Aorta (tissue), 5 donors: ENCODE results near the gene HSPB1. TPM values are rescaled to one million over a fixed set of nuclear protein-coding genes. Genes with fewer than 3 reads are reported as not detected.

Experiments
- ATAC-seq: fragments of 200-7000 bp; cut with Tn5 transposase; one replicate; pipeline ENCODE4 v1.9.1; 2022; ENCODE audit warnings: moderate library complexity; ENCODE audit not compliant: low FRiP score
- DNase-seq, 2 donors: peaks; one replicate each; pipeline ENCODE4 v3.0.0-alpha.2; 2020
- H3K27ac ChIP-seq, 2 donors: one replicate each; pipeline ENCODE4 v1.5.1; 2013; ENCODE audit warnings: low read length in 2 of 2, mild to moderate bottlenecking in 2 of 2, moderate library complexity in 2 of 2, control low read depth in 1 of 2, inconsistent platforms in 1 of 2, low read depth in 1 of 2
- H3K27me3 ChIP-seq, 2 donors: one replicate each; pipeline ENCODE4 v1.6.1; 2013; ENCODE audit warnings: control low read depth in 1 of 2, low read length in 1 of 2, mild to moderate bottlenecking in 1 of 2, moderate library complexity in 1 of 2; ENCODE audit not compliant: insufficient read depth in 2 of 2, control insufficient read depth in 1 of 2
- H3K36me3 ChIP-seq, 2 donors: one replicate each; pipeline ENCODE4 v1.6.1; 2013; ENCODE audit warnings: control low read depth in 1 of 2, low read length in 1 of 2, mild to moderate bottlenecking in 1 of 2; ENCODE audit not compliant: insufficient read depth in 2 of 2, control insufficient read depth in 1 of 2
- H3K4me1 ChIP-seq, 2 donors: one replicate each; pipeline ENCODE4 v1.6.1; 2013; ENCODE audit warnings: low read length in 2 of 2, control low read depth in 1 of 2, mild to moderate bottlenecking in 1 of 2, moderate library complexity in 1 of 2; ENCODE audit not compliant: insufficient read depth in 2 of 2, control insufficient read depth in 1 of 2
- H3K4me3 ChIP-seq, 2 donors: one replicate each; pipeline ENCODE4 v1.5.1; 2013; ENCODE audit warnings: low read length in 2 of 2, control low read depth in 1 of 2, mild to moderate bottlenecking in 1 of 2
- H3K9me3 ChIP-seq: one replicate; pipeline ENCODE4 v1.6.1; 2013; ENCODE audit warnings: mild to moderate bottlenecking, low read length; ENCODE audit not compliant: control insufficient read depth
- WGBS, 2 donors: extraction: QIAGEN DNeasy Blood & Tissue Kit; methylation state at CpG; one replicate each; pipeline ENCODE4 v1.1.7; 2013; 5-methylcytosine and 5-hydroxymethylcytosine counted together
- intact Hi-C, 2 donors: fragments of 100-400 bp; cut with DNase I; formaldehyde crosslinking; loops; one replicate each; pipeline versions ENCODE4 v1.14.2 to v1.15.0; 2022
- polyA plus RNA-seq, 2 donors: library from polyadenylated mRNA; stranded (reverse); fragments of 200-250 nt; gene quantifications; one replicate each; pipeline ENCODE4 v1.2.3, GENCODE V29; 2013
- total RNA-seq, 2 donors: library from RNA; stranded (reverse); fragmentation: NEBNext Ultra II Directional; extraction: Animal tissue kit (Norgen Biotek cat#: 25700); gene quantifications; one replicate each; pipeline ENCODE4 v1.2.1, GENCODE V29; 2021
- donor health status: healthy with polysubstance abuse.
- donor health status: Bipolar disorder and iron deficiency.
- donor health status: DM: no; HTN: no; CAD: no.
- donor health status: DM: no; HTN: no; CAD: no.
- donor health status: DM: yes; HTN: yes; CAD: no.

The HSPB1 gene
- total and polyA plus RNA-seq, 4 donors: 742 to 2,295 (median 1,521) TPM

DNA sequence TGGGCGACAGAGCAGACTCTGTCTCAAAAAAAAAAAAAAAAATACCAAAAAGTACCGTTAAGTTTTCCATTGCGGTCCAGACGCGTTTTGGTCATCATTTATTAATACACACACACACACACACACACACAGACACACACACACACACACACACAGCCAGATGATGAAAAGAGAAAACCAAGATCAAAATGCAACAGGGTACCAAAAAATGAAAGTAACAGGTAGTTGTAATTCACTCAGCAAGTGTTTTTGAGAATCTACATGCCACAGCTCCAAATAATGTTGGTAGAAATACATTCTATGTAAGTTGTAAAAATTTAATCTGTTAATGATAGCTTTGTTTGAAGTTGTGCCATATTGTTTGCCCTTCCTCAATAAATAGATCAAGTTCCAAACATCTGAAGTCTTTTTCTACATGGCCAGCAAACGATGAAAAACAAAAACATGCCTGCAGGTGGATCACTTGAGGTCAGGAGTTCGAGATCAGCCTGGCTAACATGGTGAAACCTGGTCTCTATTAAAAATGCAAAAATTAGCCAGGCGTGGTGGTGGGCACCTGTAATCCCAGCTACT is 46.9 kb downstream of the HSPB1 start:
- intact Hi-C loops: no loop called here
- no peak for ATAC-seq
- WGBS, 2 donors: 88 to 90% methylated on average over 8 of the region's 8 CpGs
- Histone ChIP-seq H3K36me3 (peaks cover 0 to 7% of the 10 kb centered on the region in 2 donors), H3K9me3 (no peaks in the 10 kb centered on the region), H3K27ac (no peak overlapping the region), H3K4me3 (no peak overlapping the region), H3K27me3 (no peaks in the 10 kb centered on the region), H3K4me1 (no peaks in the 10 kb centered on the region)
- no peak for DNase-seq

DNA sequence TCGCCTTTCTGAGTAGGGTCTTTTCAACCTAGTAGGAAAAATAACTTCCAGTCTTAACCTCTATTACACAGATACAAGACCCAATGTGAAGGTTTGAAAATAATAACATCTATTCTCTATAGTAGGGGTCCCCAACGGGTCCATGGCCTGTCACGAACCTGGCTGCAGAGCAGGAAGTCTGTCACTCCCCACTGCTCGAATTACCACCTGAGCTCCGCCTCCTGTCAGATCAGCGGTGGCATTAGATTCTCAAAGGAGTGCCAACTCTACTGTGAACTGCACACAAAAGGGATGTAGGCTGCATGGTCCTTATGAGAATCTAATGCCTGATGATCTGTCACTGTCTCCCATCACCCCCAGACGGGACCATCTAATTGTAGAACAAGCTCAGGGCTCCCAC is 48.9 kb downstream of the HSPB1 start:
- Histone ChIP-seq H3K4me1 (no peaks in the 10 kb centered on the region), H3K27me3 (no peaks in the 10 kb centered on the region), H3K4me3 (no peak overlapping the region), H3K9me3 (no peaks in the 10 kb centered on the region), H3K36me3 (peaks cover 0 to 3% of the 10 kb centered on the region in 2 donors), H3K27ac (no peak overlapping the region)
- DNase-seq: no peak
- 84 to 89% methylated on average over 7 of the region's 7 CpGs for WGBS, 2 donors
- ATAC-seq: no peak
- intact Hi-C loops: no loop called here

DNA sequence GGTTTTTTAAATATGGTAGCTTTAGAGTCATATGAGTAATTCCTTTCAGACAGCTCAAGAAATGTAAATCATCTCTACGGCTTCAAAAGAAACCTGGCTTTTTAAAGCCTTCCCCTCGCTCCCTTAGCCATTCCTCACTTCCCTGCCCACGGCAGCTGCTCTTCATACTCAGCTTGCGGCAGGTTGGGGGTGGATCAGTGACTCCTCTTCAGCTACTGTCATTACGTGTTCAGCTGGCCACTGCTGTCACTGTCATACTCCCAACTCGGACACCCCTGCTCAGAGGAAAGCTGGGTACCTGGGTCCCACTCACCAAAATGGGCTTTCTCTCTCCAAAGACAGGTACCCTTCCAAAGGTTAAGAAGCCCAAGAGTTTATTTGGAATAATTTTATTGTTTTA is 49.7 kb downstream of the HSPB1 start:
- 76% methylated on average over 6 of the region's 6 CpGs for WGBS, 2 donors
- H3K27ac ChIP-seq: no peak overlapping the region
- no peaks in the 10 kb centered on the region for H3K27me3 ChIP-seq
- intact Hi-C loops: no loop called here
- ATAC-seq: no peak
- no peaks in the 10 kb centered on the region for H3K36me3 ChIP-seq
- no peaks in the 10 kb centered on the region for H3K9me3 ChIP-seq
- DNase-seq: no peak
- peaks cover 0 to 2% of the 10 kb centered on the region in 2 donors for H3K4me1 ChIP-seq
- H3K4me3 ChIP-seq: no peak overlapping the region

DNA sequence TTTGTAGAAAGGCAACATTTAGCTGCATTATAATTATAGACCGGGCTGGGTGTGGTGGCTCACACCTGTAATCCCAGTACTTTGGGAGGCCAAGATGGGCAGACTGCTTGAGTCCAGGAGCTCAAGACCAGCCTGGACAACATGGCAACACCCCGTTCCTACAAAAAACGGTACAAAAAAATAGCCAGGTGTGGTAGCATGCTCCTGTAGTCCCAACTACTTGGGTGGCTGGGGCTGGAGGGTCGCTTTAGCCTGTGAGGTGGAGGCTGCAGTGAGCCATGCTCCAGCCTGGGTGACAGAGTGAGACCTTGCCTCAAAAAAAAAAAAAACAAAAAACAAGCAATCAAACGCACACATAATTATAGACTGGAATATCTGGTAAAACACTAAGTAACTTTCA is 51.3 kb downstream of the HSPB1 start:
- intact Hi-C loops: no loop called here
- Histone ChIP-seq H3K27ac (no peak overlapping the region), H3K9me3 (no peaks in the 10 kb centered on the region), H3K36me3 (no peaks in the 10 kb centered on the region), H3K4me1 (peaks cover 0 to 2% of the 10 kb centered on the region in 2 donors), H3K27me3 (no peaks in the 10 kb centered on the region), H3K4me3 (no peak overlapping the region)
- no peak for DNase-seq
- no peak for ATAC-seq
- 93 to 97% methylated on average over 5 of the region's 5 CpGs for WGBS, 2 donors

Other genes starting within 250 kb of the HSPB1 start
- gene SRRM3, start 100.8 kb upstream of the HSPB1 start, total RNA-seq: 1 to 10 TPM; 3.0 to 5.9 TPM
- gene SRRM3, start 100.8 kb upstream of the HSPB1 start, polyA plus RNA-seq: 1 to 10 TPM; 3.8 to 7.4 TPM
- gene YWHAG, start 56.3 kb downstream of the HSPB1 start, total RNA-seq: 100 to 1,000 TPM; 104 to 121 TPM
- gene YWHAG, start 56.3 kb downstream of the HSPB1 start, polyA plus RNA-seq: 10 to 100 TPM; 40.0 to 58.2 TPM
- gene SSC4D, start 107.0 kb downstream of the HSPB1 start, total RNA-seq: under 1 TPM; 0.33 to 0.58 TPM
- gene SSC4D, start 107.0 kb downstream of the HSPB1 start, polyA plus RNA-seq: under 1 TPM in 1 of 2 donors, not detected in 1; 0.13 TPM
- gene ZP3, start 122.3 kb downstream of the HSPB1 start, total RNA-seq: 1 to 10 TPM; 1.5 to 2.0 TPM
- gene ZP3, start 122.3 kb downstream of the HSPB1 start, polyA plus RNA-seq: 1 to 10 TPM in 1 of 2 donors, under 1 TPM in 1; 0.38 to 3.2 TPM
- gene DTX2, start 159.0 kb downstream of the HSPB1 start, total RNA-seq: 10 to 100 TPM; 23.7 to 40.9 TPM
- gene DTX2, start 159.0 kb downstream of the HSPB1 start, polyA plus RNA-seq: 10 to 100 TPM; 10.4 to 14.4 TPM
- 1 to 10 TPM; 1.6 to 1.7 TPM for gene UPK3B, start 207.9 kb downstream of the HSPB1 start, total RNA-seq
- 1 to 10 TPM in 1 of 2 donors, not detected in 1; 1.3 TPM for gene UPK3B, start 207.9 kb downstream of the HSPB1 start, polyA plus RNA-seq
- under 1 TPM; 0.16 to 0.48 TPM for gene SPDYE16, start 240.6 kb downstream of the HSPB1 start, total RNA-seq
- under 1 TPM in 1 of 2 donors, not detected in 1; 0.61 TPM for gene SPDYE16, start 240.6 kb downstream of the HSPB1 start, polyA plus RNA-seq